Activated CD8-positive, alpha-beta T cell treated with anti-CD3 and anti-CD28 coated beads for 36 hours (primary cell): ENCODE data around the gene IL4R. TPM values are rescaled to one million over a fixed set of nuclear protein-coding genes. Genes with fewer than 3 reads are reported as not detected.

Source experiments
- ATAC-seq: fragments of 200-7000 bp; cut with Tn5 transposase; one replicate; pipeline ENCODE4 v1.10.0; 2021; ENCODE audit warnings: mild to moderate bottlenecking, moderate library complexity
- CTCF ChIA-PET: fragments of 350-600 bp; sonication (Branson Sonifier 250); formaldehyde crosslinking; loops from one replicate; lab custom pipeline; 2021; ENCODE audit warnings: antibody characterized with exemption; lab: Charles Lee
- POLR2A ChIA-PET: fragments of 350-600 bp; sonication (Branson Sonifier 250); formaldehyde crosslinking; loops from one replicate; lab custom pipeline; 2021; ENCODE audit warnings: antibody characterized with exemption; lab: Charles Lee
- DNase-seq: peaks from one replicate; pipeline ENCODE4 v3.0.0-alpha.2; 2020
- H3K27ac Mint-ChIP-seq: one replicate; pipeline ENCODE4 v1.8.0; 2021; ENCODE audit warnings: mild to moderate bottlenecking, mixed read lengths
- H3K27me3 Mint-ChIP-seq: one replicate; pipeline ENCODE4 v1.8.0; 2021; ENCODE audit warnings: mixed read lengths
- H3K36me3 Mint-ChIP-seq: one replicate; pipeline ENCODE4 v1.8.0; 2021; ENCODE audit warnings: low read depth, mixed read lengths
- H3K4me1 Mint-ChIP-seq: one replicate; pipeline ENCODE4 v1.8.0; 2021; ENCODE audit warnings: low read depth, mixed read lengths
- H3K4me3 Mint-ChIP-seq: one replicate; pipeline ENCODE4 v1.8.0; 2021; ENCODE audit warnings: mild to moderate bottlenecking, moderate library complexity, mixed read lengths
- H3K9me3 Mint-ChIP-seq: one replicate; pipeline ENCODE4 v1.8.0; 2021; ENCODE audit warnings: mixed read lengths
- CTCF ChIP-seq: fragments of 200-600 bp; IDR thresholded peaks from one replicate; pipeline ENCODE4 v1.8.0; 2022; ENCODE audit warnings: antibody characterized with exemption, mild to moderate bottlenecking
- intact Hi-C: fragments of 100-400 bp; cut with micrococcal nuclease; formaldehyde crosslinking; loops from one replicate; pipeline ENCODE4 v1.10.0; 2022
- total RNA-seq, 2 experiments: library from RNA; stranded (reverse); gene quantifications; one replicate each; pipeline ENCODE4 v1.2.3, GENCODE V29; 2021

IL4R gene
- total RNA-seq, 2 experiments from 2014 or later, result 236 to 245 TPM

- CTCF ChIA-PET, result no interaction called here
- H3K4me1 Mint-ChIP-seq, result peaks cover 60% of the 10 kb centered on the region
- POLR2A ChIA-PET, result interaction anchor here (1.1 kb wide), 1 partner anchor 97 kb away, joined by 3 read pairs; no protein-coding TSS in a partner anchor
These were observed 18.3 kb downstream of the IL4R start for GRCh38 chr16:27332105-27332504.

GRCh38 chr16:27333104-27333503, 19.3 kb downstream of the IL4R start:
- POLR2A ChIA-PET, result interaction anchor here (1.7 kb wide), 1 partner anchor 33 kb away, joined by 4 read pairs; no protein-coding TSS in a partner anchor
- ATAC-seq, result no peak
- peaks cover 55% of the 10 kb centered on the region for H3K4me1 Mint-ChIP-seq
- H3K27ac Mint-ChIP-seq, result peak overlapping the region; percentile 52
- CTCF ChIA-PET, result no interaction called here
- no peak for TF ChIP-seq CTCF
- intact Hi-C loops, result no loop called here
- peaks cover 85% of the 10 kb centered on the region for H3K36me3 Mint-ChIP-seq
- H3K9me3 Mint-ChIP-seq, result no peaks in the 10 kb centered on the region
- no peak for DNase-seq
- no peaks in the 10 kb centered on the region for H3K27me3 Mint-ChIP-seq
- H3K4me3 Mint-ChIP-seq, result no peak overlapping the region

More at GRCh38 chr16:27332105-27332504, 18.3 kb downstream of the IL4R start:
- Mint-ChIP-seq H3K4me3 (no peak overlapping the region), H3K27me3 (no peaks in the 10 kb centered on the region), H3K27ac (no peak overlapping the region), H3K9me3 (no peaks in the 10 kb centered on the region), H3K36me3 (peaks cover 88% of the 10 kb centered on the region)
- intact Hi-C loops, result no loop called here
- TF ChIP-seq CTCF, result no peak
- ATAC-seq (no peak), DNase-seq (no peak)

GRCh38 chr16:27333549-27333948, 19.8 kb downstream of the IL4R start:
- DNase-seq, result no peak
- intact Hi-C loops, result no loop called here
- no peak for ATAC-seq
- Mint-ChIP-seq H3K27ac (no peak overlapping the region), H3K27me3 (no peaks in the 10 kb centered on the region), H3K4me3 (no peak overlapping the region), H3K36me3 (peaks cover 86% of the 10 kb centered on the region), H3K4me1 (peaks cover 54% of the 10 kb centered on the region), H3K9me3 (no peaks in the 10 kb centered on the region)
- TF ChIP-seq CTCF, result no peak
- CTCF ChIA-PET, result no interaction called here
- POLR2A ChIA-PET, result interaction anchor here (1.7 kb wide), 1 partner anchor 33 kb away, joined by 4 read pairs; no protein-coding TSS in a partner anchor

GRCh38 chr16:27334192-27334764, 20.5 kb downstream of the IL4R start:
- H3K4me3 Mint-ChIP-seq, result no peak overlapping the region

More at GRCh38 chr16:27334192-27334764, 20.5 kb downstream of the IL4R start:
- POLR2A ChIA-PET, result interaction anchor here (1.1 to 1.7 kb wide), 4 partner anchors 16 to 99 kb away, joined by 4 to 6 read pairs (median 4); no protein-coding TSS in a partner anchor
- Mint-ChIP-seq H3K27ac (no peak overlapping the region), H3K4me1 (peaks cover 48% of the 10 kb centered on the region), H3K9me3 (no peaks in the 10 kb centered on the region), H3K27me3 (no peaks in the 10 kb centered on the region), H3K36me3 (peaks cover 85% of the 10 kb centered on the region)
- ATAC-seq, result no peak
- DNase-seq, result no peak
- no peak for TF ChIP-seq CTCF
- CTCF ChIA-PET, result no interaction called here
- intact Hi-C loops, result no loop called here
